WTC11 (cell line): ENCODE data around the gene ARHGAP22. TPM values are rescaled to one million over a fixed set of nuclear protein-coding genes. Genes with fewer than 3 reads are reported as not detected.

Experiments used
- ATAC-seq: fragments of 200-7000 bp; cut with Tn5 transposase; 2 replicates; pipeline ENCODE4 v1.10.0; 2021; ENCODE audit warnings: mild to moderate bottlenecking, moderate library complexity
- CTCF ChIA-PET: fragments of 300-600 bp; sonication (Branson Sonifier 250); formaldehyde crosslinking; loops from one replicate; lab custom pipeline; 2021; ENCODE audit warnings: antibody characterized with exemption; lab: Charles Lee
- POLR2A ChIA-PET: fragments of 350-600 bp; sonication (Branson Sonifier 250); formaldehyde crosslinking; loops from one replicate; lab custom pipeline; 2021; ENCODE audit warnings: antibody characterized with exemption; lab: Charles Lee
- DNase-seq: peaks from one replicate; pipeline ENCODE4 v3.0.0; 2021; ENCODE audit warnings: low spot score
- H3K27ac Mint-ChIP-seq: 2 replicates; pipeline ENCODE4 v1.8.0; 2021; ENCODE audit warnings: mixed read lengths
- H3K27me3 Mint-ChIP-seq: 2 replicates; pipeline ENCODE4 v1.8.0; 2021; ENCODE audit warnings: low read depth, mild to moderate bottlenecking, moderate library complexity, mixed read lengths
- H3K36me3 Mint-ChIP-seq: 2 replicates; pipeline ENCODE4 v1.8.0; 2021; ENCODE audit warnings: mixed read lengths
- H3K4me1 Mint-ChIP-seq: 2 replicates; pipeline ENCODE4 v1.8.0; 2022; ENCODE audit warnings: mixed read lengths
- H3K4me3 Mint-ChIP-seq: 2 replicates; pipeline ENCODE4 v1.8.0; 2021; ENCODE audit warnings: mild to moderate bottlenecking, moderate library complexity, mixed read lengths
- H3K9me3 Mint-ChIP-seq: 2 replicates; pipeline ENCODE4 v1.8.0; 2021; ENCODE audit warnings: mixed read lengths
- AFF4 ChIP-seq: sonication (generic); formaldehyde crosslinking; IDR thresholded peaks from 2 replicates; pipeline ENCODE4 v1.8.1; 2023; ENCODE audit warnings: mild to moderate bottlenecking, missing genetic modification reagents, borderline replicate concordance
- ATF1 ChIP-seq: sonication (generic); formaldehyde crosslinking; IDR thresholded peaks from 2 replicates; pipeline ENCODE4 v1.8.1; 2023; ENCODE audit warnings: mild to moderate bottlenecking, moderate library complexity, missing genetic modification reagents
- CDX4 ChIP-seq: fragments of 250-450 bp; sonication (Bioruptor Pico); IDR thresholded peaks from 2 replicates; pipeline ENCODE4 v1.9.0; 2021; ENCODE audit warnings: moderate library complexity, mild to moderate bottlenecking, inconsistent platforms, borderline replicate concordance
- CREM ChIP-seq: sonication (generic); formaldehyde crosslinking; IDR thresholded peaks from 2 replicates; pipeline ENCODE4 v1.8.1; 2022; ENCODE audit warnings: mild to moderate bottlenecking, missing genetic modification reagents, moderate library complexity
- EMX1 ChIP-seq: fragments of 250-450 bp; sonication (Bioruptor Pico); IDR thresholded peaks from 2 replicates; pipeline ENCODE4 v1.8.0; 2021; ENCODE audit warnings: mild to moderate bottlenecking
- FOXJ3 ChIP-seq: sonication (generic); formaldehyde crosslinking; IDR thresholded peaks from 2 replicates; pipeline ENCODE4 v1.9.0; 2021; ENCODE audit warnings: missing genetic modification reagents, mild to moderate bottlenecking, borderline replicate concordance
- GABPB1 ChIP-seq: sonication (generic); formaldehyde crosslinking; IDR thresholded peaks from 2 replicates; pipeline ENCODE4 v1.8.1; 2023; ENCODE audit warnings: mild to moderate bottlenecking, missing genetic modification reagents
- GTF2I ChIP-seq: fragments of 250-450 bp; sonication (Bioruptor Pico); conservative IDR thresholded peaks from 2 replicates; pipeline ENCODE4 v1.4.0; 2021; ENCODE audit warnings: mild to moderate bottlenecking
- HMGA2 ChIP-seq: fragments of 250-450 bp; sonication (Bioruptor Pico); IDR thresholded peaks from 2 replicates; pipeline ENCODE4 v1.4.0; 2021; ENCODE audit warnings: mild to moderate bottlenecking, moderate library complexity
- MYBL2 ChIP-seq: sonication (generic); formaldehyde crosslinking; IDR thresholded peaks from 2 replicates; pipeline ENCODE4 v1.8.1; 2023; ENCODE audit warnings: mild to moderate bottlenecking, moderate library complexity, missing genetic modification reagents
- OVOL2 ChIP-seq: fragments of 250-450 bp; sonication (Bioruptor Pico); IDR thresholded peaks from 2 replicates; pipeline ENCODE4 v1.9.0; 2021; ENCODE audit warnings: mild to moderate bottlenecking, borderline replicate concordance
- PRRX2 ChIP-seq: fragments of 250-450 bp; sonication (Bioruptor Pico); IDR thresholded peaks from 2 replicates; pipeline ENCODE4 v1.8.0; 2021; ENCODE audit warnings: mild to moderate bottlenecking
- TCF7 ChIP-seq: sonication (generic); formaldehyde crosslinking; IDR thresholded peaks from 2 replicates; pipeline ENCODE4 v1.8.0; 2022; ENCODE audit warnings: mild to moderate bottlenecking, low read depth, missing genetic modification reagents, moderate library complexity
- ZBTB43 ChIP-seq: sonication (generic); formaldehyde crosslinking; IDR thresholded peaks from 2 replicates; pipeline ENCODE4 v1.8.1; 2023; ENCODE audit warnings: mild to moderate bottlenecking, missing genetic modification reagents
- ZNF219 ChIP-seq: sonication (generic); formaldehyde crosslinking; IDR thresholded peaks from 2 replicates; pipeline ENCODE4 v1.8.0; 2023; ENCODE audit warnings: missing genetic modification reagents, mild to moderate bottlenecking, borderline replicate concordance
- ZNF281 ChIP-seq: sonication (generic); formaldehyde crosslinking; IDR thresholded peaks from 2 replicates; pipeline ENCODE4 v1.8.0; 2023; ENCODE audit warnings: mild to moderate bottlenecking, missing genetic modification reagents
- ZNF317 ChIP-seq: sonication (generic); formaldehyde crosslinking; IDR thresholded peaks from 2 replicates; pipeline ENCODE4 v1.8.1; 2023; ENCODE audit warnings: low read depth, mild to moderate bottlenecking, moderate library complexity, missing genetic modification reagents, borderline replicate concordance
- ZNF396 ChIP-seq: fragments of 250-450 bp; sonication (Bioruptor Pico); IDR thresholded peaks from 2 replicates; pipeline ENCODE4 v1.8.0; 2021; ENCODE audit warnings: mild to moderate bottlenecking, moderate library complexity, borderline replicate concordance
- ZNF423 ChIP-seq: fragments of 250-450 bp; sonication (Bioruptor Pico); IDR thresholded peaks from 2 replicates; pipeline ENCODE4 v2.1.2; 2022; ENCODE audit warnings: mild to moderate bottlenecking, moderate library complexity
- total RNA-seq: library from RNA; stranded (reverse); gene quantifications from 3 replicates; pipeline ENCODE4 v1.2.3, GENCODE V29; 2021
- TF ChIP-seq, protein P1 (sequence below): sonication (generic); formaldehyde crosslinking; IDR thresholded peaks from 2 replicates; pipeline ENCODE4 v1.8.0; 2023; ENCODE audit warnings: missing genetic modification reagents, mild to moderate bottlenecking, borderline replicate concordance
- TF ChIP-seq, protein P2 (sequence below): fragments of 250-450 bp; sonication (Bioruptor Pico); conservative IDR thresholded peaks from 2 replicates; pipeline ENCODE4 v1.9.0; 2021; ENCODE audit warnings: mild to moderate bottlenecking

Gene ARHGAP22
- total RNA-seq, 1 experiment from 2014 or later: 8.6 TPM

GRCh38 chr10:48437546-48437945 lies 167.3 kb downstream of the ARHGAP22 start (continued):
- no peak for TF ChIP-seq PRRX2 (CRISPR knock-in tag)
- TF ChIP-seq ZNF281 (CRISPR knock-in tag): no peak
- TF ChIP-seq, protein P1, sequence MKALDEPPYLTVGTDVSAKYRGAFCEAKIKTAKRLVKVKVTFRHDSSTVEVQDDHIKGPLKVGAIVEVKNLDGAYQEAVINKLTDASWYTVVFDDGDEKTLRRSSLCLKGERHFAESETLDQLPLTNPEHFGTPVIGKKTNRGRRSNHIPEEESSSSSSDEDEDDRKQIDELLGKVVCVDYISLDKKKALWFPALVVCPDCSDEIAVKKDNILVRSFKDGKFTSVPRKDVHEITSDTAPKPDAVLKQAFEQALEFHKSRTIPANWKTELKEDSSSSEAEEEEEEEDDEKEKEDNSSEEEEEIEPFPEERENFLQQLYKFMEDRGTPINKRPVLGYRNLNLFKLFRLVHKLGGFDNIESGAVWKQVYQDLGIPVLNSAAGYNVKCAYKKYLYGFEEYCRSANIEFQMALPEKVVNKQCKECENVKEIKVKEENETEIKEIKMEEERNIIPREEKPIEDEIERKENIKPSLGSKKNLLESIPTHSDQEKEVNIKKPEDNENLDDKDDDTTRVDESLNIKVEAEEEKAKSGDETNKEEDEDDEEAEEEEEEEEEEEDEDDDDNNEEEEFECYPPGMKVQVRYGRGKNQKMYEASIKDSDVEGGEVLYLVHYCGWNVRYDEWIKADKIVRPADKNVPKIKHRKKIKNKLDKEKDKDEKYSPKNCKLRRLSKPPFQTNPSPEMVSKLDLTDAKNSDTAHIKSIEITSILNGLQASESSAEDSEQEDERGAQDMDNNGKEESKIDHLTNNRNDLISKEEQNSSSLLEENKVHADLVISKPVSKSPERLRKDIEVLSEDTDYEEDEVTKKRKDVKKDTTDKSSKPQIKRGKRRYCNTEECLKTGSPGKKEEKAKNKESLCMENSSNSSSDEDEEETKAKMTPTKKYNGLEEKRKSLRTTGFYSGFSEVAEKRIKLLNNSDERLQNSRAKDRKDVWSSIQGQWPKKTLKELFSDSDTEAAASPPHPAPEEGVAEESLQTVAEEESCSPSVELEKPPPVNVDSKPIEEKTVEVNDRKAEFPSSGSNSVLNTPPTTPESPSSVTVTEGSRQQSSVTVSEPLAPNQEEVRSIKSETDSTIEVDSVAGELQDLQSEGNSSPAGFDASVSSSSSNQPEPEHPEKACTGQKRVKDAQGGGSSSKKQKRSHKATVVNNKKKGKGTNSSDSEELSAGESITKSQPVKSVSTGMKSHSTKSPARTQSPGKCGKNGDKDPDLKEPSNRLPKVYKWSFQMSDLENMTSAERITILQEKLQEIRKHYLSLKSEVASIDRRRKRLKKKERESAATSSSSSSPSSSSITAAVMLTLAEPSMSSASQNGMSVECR (CRISPR knock-in tag): no peak
- TF ChIP-seq CREM (CRISPR knock-in tag): no peak
- TF ChIP-seq ZNF317 (CRISPR knock-in tag): no peak
- TF ChIP-seq GABPB1: no peak
- no peak for TF ChIP-seq GTF2I
- TF ChIP-seq OVOL2 (CRISPR knock-in tag): no peak
- TF ChIP-seq FOXJ3 (CRISPR knock-in tag): no peak
- no peak for TF ChIP-seq ZNF396 (CRISPR knock-in tag)

DNA sequence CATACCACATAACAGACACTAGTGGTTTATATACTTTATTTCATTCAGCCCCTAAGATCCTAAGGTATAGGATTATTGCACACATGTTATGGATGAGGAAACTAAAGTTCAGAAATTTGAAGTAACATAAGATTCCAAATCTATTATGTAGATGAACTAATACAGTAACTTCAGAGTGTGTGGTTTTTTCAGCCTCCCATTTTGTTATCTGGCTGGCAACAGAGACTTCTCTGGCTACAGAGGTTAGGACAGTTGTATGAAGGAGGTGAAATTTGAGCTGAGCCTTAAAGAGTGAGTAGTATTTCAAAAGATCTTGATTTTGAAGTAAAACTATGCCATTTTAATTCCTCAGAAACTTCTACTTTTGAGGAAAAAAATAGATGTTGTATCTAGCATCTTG lies 173.0 kb downstream of the ARHGAP22 start:
- CTCF ChIA-PET: no interaction called here
- Mint-ChIP-seq H3K4me1 (no peaks in the 10 kb centered on the region), H3K9me3 (no peaks in the 10 kb centered on the region), H3K27me3 (no peaks in the 10 kb centered on the region), H3K4me3 (no peak overlapping the region), H3K27ac (no peak overlapping the region), H3K36me3 (peaks cover 3% of the 10 kb centered on the region; the same call in 1 of the 2 replicates)
- POLR2A ChIA-PET: no interaction called here
- ATAC-seq (no peak), DNase-seq (no peak)
- TF ChIP-seq MYBL2 (CRISPR knock-in tag): no peak
- TF ChIP-seq ATF1 (CRISPR knock-in tag): no peak
- no peak for TF ChIP-seq ZNF423 (CRISPR knock-in tag)
- no peak for TF ChIP-seq EMX1 (CRISPR knock-in tag)
- TF ChIP-seq ZBTB43 (CRISPR knock-in tag): no peak
- no peak for TF ChIP-seq CDX4
- TF ChIP-seq, protein P2, sequence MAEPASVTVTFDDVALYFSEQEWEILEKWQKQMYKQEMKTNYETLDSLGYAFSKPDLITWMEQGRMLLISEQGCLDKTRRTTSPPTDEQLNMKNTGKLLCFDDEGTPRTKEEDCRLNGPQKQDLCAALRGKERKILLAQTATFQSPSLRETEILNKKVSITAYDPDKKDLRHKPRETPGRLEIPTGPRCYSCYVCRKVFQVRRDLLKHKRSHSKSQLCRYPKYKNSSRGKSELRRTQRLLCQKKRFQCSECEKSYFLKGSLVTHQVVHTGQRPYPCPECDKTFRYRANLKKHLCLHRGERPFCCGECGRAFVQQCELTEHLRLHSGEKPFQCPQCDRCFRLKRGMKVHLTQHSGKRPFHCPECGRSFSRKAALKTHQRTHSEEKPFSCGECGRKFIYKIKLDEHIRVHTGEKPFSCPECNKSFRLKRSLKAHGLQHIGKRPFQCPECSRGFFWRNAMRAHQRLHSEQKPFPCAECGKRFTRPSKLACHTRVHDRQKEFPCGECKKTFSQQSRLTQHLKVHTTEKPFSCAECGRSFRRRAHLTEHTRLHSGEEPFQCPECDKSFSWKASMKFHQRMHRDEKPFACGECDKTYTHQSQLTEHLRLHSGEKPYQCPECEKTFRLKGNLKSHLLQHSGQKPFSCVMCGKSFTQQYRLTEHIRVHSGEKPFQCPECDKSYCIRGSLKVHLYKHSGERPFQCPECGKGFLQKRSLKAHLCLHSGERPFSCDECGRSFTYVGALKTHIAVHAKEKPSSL (CRISPR knock-in tag): no peak
- no peak for TF ChIP-seq HMGA2 (CRISPR knock-in tag)
- no peak for TF ChIP-seq TCF7
- no peak for TF ChIP-seq ZNF219 (CRISPR knock-in tag)
- no peak for TF ChIP-seq AFF4
- TF ChIP-seq ZNF317 (CRISPR knock-in tag): no peak
